Panc1 (cell line): ENCODE measurements around the gene H3-3A.

Experiments
- POLR2AphosphoS5 ChIP-seq: IDR thresholded peaks from 2 replicates; pipeline ENCODE4 v1.6.1; 2012; ENCODE audit warnings: mild to moderate bottlenecking, low read depth, low read length, moderate library complexity
- SIN3A ChIP-seq: IDR thresholded peaks from 2 replicates; pipeline ENCODE4 v1.6.1; 2012; ENCODE audit warnings: low read depth, mild to moderate bottlenecking, low read length, moderate library complexity, borderline replicate concordance; ENCODE audit not compliant: insufficient read depth
- TCF7L2 ChIP-seq: IDR thresholded peaks from 2 replicates; pipeline ENCODE4 v1.6.1; 2011; ENCODE audit warnings: mild to moderate bottlenecking, low read depth, low read length, inconsistent platforms
- TF ChIP-seq, protein P1 (sequence below): fragments of 450-650 bp; IDR thresholded peaks from 2 replicates; pipeline ENCODE4 v1.5.1; 2017; ENCODE audit warnings: mild to moderate bottlenecking
- TF ChIP-seq, protein P2 (sequence below), 2 experiments: IDR thresholded peaks; 2 replicates each; pipeline ENCODE4 v1.6.1; 2011 to 2012; ENCODE audit warnings: low read depth in 2 of 2, control low read depth in 1 of 2, low read length in 1 of 2, mild to moderate bottlenecking in 1 of 2, moderate library complexity in 1 of 2; ENCODE audit not compliant: insufficient read depth in 1 of 2

DNA sequence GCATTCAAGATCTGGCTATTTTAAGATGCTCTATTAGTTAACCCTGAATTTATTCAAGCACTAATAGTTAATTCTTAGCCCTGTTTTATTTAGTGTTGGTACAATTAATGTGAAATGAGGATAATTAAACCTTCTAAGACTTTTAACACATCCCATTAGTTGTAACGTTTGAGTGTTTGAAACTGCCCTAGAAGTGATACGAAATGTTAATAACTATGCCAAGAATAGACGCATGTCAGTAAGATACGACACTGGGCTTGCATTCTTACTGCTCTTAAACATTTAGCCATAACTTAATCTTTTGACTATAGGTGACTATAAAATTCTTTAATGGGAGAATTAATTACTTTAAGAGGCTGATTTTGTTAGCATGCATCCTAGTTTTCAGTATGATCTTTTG, 9.8 kb downstream of the H3-3A start:
- TF ChIP-seq TCF7L2 (no peak), POLR2AphosphoS5 (no peak), SIN3A (no peak)
- TF ChIP-seq, protein P1, sequence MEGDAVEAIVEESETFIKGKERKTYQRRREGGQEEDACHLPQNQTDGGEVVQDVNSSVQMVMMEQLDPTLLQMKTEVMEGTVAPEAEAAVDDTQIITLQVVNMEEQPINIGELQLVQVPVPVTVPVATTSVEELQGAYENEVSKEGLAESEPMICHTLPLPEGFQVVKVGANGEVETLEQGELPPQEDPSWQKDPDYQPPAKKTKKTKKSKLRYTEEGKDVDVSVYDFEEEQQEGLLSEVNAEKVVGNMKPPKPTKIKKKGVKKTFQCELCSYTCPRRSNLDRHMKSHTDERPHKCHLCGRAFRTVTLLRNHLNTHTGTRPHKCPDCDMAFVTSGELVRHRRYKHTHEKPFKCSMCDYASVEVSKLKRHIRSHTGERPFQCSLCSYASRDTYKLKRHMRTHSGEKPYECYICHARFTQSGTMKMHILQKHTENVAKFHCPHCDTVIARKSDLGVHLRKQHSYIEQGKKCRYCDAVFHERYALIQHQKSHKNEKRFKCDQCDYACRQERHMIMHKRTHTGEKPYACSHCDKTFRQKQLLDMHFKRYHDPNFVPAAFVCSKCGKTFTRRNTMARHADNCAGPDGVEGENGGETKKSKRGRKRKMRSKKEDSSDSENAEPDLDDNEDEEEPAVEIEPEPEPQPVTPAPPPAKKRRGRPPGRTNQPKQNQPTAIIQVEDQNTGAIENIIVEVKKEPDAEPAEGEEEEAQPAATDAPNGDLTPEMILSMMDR, result no peak
- TF ChIP-seq, protein P2, sequence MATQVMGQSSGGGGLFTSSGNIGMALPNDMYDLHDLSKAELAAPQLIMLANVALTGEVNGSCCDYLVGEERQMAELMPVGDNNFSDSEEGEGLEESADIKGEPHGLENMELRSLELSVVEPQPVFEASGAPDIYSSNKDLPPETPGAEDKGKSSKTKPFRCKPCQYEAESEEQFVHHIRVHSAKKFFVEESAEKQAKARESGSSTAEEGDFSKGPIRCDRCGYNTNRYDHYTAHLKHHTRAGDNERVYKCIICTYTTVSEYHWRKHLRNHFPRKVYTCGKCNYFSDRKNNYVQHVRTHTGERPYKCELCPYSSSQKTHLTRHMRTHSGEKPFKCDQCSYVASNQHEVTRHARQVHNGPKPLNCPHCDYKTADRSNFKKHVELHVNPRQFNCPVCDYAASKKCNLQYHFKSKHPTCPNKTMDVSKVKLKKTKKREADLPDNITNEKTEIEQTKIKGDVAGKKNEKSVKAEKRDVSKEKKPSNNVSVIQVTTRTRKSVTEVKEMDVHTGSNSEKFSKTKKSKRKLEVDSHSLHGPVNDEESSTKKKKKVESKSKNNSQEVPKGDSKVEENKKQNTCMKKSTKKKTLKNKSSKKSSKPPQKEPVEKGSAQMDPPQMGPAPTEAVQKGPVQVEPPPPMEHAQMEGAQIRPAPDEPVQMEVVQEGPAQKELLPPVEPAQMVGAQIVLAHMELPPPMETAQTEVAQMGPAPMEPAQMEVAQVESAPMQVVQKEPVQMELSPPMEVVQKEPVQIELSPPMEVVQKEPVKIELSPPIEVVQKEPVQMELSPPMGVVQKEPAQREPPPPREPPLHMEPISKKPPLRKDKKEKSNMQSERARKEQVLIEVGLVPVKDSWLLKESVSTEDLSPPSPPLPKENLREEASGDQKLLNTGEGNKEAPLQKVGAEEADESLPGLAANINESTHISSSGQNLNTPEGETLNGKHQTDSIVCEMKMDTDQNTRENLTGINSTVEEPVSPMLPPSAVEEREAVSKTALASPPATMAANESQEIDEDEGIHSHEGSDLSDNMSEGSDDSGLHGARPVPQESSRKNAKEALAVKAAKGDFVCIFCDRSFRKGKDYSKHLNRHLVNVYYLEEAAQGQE (IDR thresholded peaks at IDR 0.05; ENCODE audit: insufficient read depth in 1 of 2, low read depth in 2 of 2, low read length in 1 of 2), result no peak
